GM19395 (cell line): ENCODE data around the gene METRNL.

Source experiments
- ATAC-seq: cut with Tn5 transposase; IDR thresholded peaks from one replicate; pipeline ENCODE4 v1.9.1; 2021; ENCODE audit warnings: mild to moderate bottlenecking, moderate library complexity; ENCODE audit not compliant: unreplicated experiment

Gene METRNL

GRCh38 chr17:83103943-83104311 is 24.5 kb downstream of the METRNL start:
- no peak for ATAC-seq

DNA sequence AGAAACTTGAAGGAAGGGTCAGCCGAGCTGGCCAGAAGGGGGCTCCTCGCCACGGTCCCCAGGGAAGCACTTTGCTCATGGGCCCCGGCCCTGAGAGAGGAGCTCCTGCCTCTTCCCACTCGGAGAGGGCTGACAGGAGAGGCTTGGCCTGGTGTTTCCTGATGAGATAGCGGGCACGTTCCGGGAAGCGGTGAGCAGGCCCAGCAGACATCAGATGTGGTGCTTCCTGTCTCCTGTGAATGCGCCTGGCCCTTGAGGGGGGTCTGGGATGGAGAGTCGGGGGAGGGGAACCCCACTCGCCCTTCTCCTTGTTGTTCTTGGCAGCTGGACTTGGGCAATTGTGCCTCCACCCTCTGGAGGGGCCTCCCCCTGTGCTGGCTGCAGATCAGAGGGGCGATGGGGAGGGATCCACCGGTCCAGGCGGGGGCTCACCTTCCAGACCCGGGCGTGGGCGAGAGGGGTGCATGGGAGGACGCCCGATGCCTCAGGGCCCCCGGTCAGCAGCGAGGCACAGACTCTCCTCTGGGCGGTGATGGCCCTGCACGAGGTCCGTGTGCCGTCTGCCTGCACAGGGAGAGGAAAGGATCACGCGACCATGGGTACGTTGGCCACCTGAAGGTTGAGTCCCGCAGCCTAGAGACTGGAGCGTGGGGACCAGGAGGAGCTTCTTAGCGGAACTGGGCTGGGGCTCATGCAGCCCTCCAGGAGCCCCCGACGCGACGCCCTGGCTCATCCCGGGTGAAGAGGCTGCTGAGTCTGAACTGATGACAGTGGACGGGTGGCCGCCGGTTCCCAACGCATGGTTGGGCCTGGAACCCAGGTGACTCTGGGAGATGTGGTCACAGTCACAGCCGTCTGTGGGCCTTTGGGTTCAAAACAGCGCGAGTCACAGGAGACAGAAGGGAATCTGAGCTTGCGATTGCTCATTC is 25.4 kb downstream of the METRNL start:
- ATAC-seq, result no peak

DNA sequence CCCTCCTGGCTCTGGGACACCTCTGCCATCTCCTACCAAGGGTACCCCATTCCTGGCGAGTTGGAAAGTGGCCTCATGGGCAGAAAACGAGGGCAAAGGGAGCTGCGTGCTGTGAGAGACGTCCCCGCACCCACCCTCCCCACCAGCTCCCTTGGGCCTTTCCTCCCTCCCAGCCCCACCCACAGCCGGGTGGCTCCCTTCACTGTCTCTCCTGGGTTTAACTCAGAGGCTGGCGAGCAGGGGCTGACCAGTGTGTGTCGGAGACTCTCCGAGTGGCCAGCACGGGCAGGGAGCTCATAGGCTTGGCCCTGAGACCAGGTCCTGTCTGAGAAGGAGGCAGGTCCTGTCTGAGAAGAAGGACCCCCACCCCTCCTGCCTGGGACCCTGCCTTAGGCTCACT is 26.1 kb downstream of the METRNL start:
- no peak for ATAC-seq

DNA sequence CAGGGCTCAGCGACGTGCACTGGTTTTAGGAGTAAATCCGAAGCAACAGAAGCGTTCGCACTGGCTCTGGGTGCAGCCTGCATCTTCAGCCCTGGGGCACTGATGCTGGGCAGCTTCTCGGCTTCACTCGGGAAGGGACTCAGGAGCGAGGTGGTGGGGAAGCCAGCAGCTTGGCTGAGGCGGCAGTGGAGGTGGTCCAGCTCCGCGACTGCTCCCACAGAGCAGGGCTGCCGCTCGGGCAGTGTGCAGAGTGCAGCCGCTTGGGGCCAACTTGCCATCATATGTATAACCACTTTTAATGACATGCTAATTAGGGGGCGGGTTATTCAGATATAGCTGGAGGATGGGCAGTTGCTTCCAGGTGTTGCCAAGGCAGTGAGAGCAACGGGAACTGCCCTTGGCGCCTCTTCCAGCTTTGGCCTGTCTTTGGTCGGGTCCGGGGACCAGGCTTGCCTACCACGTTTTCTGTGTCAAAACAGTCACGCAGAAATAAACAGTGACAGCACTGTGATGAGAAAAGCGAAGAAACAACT is 26.7 kb downstream of the METRNL start:
- no peak for ATAC-seq

DNA sequence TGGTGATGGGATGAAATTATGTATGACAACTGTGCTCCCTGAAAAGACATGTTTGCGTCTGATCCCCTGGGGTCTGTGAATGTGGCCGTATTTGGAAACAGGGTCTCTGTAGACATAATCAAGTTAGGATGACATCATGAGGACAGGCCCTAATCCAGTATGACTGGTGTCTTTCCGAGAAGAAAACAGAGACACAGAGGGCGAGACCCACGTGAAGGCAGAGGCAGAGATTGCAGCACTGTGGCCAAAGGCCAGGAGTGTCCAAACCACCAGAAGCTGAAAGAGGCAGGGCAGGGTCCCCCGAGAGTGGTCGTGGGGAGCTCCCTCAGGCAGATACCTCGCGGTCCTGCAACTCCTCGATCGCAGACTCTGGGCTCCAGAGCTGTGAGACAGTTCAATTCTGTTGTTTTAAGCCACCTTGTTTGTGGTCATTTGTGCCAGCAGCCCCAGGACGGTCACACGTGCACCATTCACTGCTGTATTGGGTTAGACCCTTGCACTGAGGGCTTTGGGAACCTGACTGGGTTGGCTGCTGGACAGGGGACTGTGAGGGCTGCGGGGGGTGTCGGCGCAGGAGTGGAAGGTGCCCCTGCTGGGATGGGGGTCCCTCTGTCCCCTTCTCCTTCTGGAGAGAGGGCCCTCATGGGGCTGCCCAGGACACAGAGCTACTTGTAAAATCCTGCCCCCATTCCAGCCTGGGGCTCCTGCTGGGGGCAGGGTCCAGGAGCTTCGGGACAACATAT is 27.7 kb downstream of the METRNL start:
- no peak for ATAC-seq

- ATAC-seq, result no peak
Observed at GRCh38 chr17:83107656-83108048, 28.2 kb downstream of the METRNL start.

- no peak for ATAC-seq
Observed at GRCh38 chr17:83108709-83109108, 29.3 kb downstream of the METRNL start.

- no peak for ATAC-seq
Observed at GRCh38 chr17:83109386-83109785, 30.0 kb downstream of the METRNL start.

DNA sequence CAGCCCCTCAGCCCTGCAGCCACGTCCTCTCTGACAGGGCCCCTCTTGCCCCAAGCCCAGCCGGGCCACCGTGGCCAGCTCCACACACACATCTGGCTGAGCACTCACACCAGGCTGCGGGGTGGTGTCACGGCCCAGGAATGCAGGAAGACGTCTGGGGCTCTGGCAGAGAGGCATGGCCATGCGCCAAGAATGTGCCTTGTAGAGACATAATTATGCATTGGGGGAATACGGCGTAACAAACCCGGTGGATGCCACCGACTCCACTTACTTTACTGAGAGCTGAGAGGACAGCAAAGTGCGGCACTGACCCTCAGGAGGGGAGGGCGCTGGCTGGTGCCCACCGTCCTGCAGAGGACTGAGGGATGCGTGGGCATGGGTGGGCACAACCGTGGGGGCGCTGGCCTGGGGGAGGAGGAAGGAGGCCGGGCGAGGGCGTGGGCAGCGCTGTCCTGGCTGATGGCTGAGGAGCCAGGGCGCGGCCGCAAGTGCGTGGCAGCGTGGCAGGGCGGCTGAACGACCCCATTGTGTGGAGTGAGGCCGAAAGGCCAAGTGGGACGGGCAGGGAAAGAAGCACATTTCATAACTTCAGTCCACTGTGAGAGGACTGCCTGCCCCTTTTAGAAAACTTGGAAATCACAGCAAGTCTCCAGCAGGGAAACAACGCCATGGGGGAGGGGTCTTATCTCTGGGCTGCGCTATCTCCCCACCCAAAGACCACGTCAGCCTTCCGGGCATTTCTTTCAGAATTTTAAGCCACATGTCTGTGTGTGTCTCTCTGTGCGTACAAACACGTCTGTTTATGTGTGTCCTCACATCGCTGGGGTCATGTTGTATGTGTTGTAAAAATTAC is 30.6 kb downstream of the METRNL start:
- no peak for ATAC-seq

DNA sequence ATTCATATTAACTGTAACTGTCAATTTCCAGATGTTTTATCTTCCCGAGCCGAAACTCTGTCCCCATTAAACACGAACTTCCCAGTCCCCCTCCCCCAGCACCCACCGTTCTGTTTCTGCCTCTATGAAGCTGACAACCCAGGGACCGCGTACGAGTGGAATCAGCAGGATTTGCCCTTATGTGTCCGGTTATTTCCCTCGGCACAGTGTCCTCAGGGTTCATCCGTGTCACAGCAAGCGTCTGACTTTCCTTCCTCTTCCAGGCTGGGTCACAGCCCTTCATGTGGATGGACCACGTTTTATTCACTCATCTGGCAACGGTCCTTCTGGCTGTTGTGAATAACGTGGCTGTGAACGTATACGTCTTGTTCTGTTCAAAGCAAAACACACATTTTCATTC is 31.3 kb downstream of the METRNL start:
- no peak for ATAC-seq

- ATAC-seq, result no peak
Observed at GRCh38 chr17:83111516-83112282, 32.3 kb downstream of the METRNL start.

GRCh38 chr17:83113381-83113780 is 34.0 kb downstream of the METRNL start:
- no peak for ATAC-seq

- no peak for ATAC-seq
Observed at GRCh38 chr17:83113792-83114191, 34.4 kb downstream of the METRNL start.

GRCh38 chr17:83114706-83115105 is 35.3 kb downstream of the METRNL start:
- no peak for ATAC-seq

- no peak for ATAC-seq
Observed at GRCh38 chr17:83115202-83115651, 35.8 kb downstream of the METRNL start.

DNA sequence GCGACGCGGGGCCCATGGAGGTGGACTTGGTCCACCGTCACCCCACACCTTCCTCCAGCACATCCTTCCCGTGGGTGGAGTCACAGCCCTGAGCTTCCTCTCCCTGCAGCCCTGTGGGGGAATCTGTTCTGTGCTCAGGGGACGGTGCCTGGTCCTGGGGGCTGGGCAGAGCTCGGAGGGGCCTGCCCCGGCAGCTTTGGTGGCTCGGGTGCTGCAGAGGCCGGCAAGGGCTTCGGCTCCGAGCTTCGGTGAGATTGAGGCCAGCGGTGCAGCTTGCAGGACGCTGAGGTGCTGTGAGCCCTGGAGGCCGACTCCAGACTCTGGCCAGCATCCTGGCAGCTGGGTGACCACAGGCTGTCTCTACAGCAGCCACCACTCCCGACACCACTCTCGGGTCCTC is 36.4 kb downstream of the METRNL start:
- ATAC-seq, result no peak

- ATAC-seq, result no peak
Observed at GRCh38 chr17:83116311-83116771, 36.9 kb downstream of the METRNL start.

DNA sequence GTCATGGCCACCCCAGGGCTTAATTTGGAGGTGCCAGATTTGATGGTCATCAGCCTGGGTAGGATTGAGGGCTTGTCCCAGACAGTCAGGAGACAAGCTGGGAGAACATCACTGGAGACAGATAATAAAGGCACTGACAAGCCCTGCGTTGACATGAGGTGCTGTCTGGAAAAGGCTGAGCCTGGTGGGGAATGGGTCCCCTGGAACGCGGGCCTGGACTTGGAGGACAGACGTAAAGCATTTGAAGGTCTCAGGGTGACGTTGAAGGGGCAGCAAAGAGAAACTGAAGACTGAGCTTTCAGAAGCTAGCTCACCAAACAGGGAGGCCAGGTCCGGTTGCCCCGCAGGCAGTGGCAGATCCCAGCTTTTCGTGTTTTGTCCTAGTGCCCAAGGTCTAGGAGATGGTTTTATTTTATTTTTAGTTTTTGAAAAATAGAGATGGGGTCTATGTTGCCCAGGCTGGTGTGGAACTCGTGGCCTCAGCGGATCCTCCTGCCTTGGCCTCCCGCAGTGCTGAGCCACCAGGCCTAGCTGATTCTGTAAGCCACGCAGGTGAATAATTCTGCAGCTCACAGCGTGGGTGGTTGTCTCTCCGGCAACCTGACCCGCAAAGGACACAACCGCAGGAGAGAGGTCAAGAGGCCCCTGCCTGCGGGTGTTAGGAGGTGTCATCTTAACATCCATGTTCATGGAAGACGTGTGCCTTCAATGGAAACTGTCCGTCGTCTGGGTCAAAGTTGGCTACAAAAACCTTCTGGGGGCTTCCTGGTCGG is 37.6 kb downstream of the METRNL start:
- ATAC-seq, result no peak

- no peak for ATAC-seq
Observed at GRCh38 chr17:83117583-83117982, 38.2 kb downstream of the METRNL start.
